Lower leg skin (tissue), 4 donors: ENCODE measurements around the gene NTM. TPM values are rescaled to one million over a fixed set of nuclear protein-coding genes. Genes with fewer than 3 reads are reported as not detected.

Source experiments
- DNase-seq, 2 donors: peaks; one replicate each; pipeline ENCODE4 v3.0.0-alpha.2; 2019; ENCODE audit warnings: low spot score in 2 of 2
- H3K4me3 ChIP-seq: fragments of 200-600 bp; sonication (generic); 2 replicates; pipeline ENCODE4 v1.5.1; 2017; ENCODE audit warnings: mild to moderate bottlenecking, low read depth; ENCODE audit not compliant: poor library complexity, severe bottlenecking
- POLR2A ChIP-seq, 2 donors: fragments of 450-650 bp; IDR thresholded peaks; one replicate each; pipeline ENCODE4 v1.6.1; 2016 to 2017; ENCODE audit warnings: antibody characterized with exemption in 2 of 2, mild to moderate bottlenecking in 1 of 2, moderate library complexity in 1 of 2
- WGBS, 2 donors: methylation state at CpG; one replicate each; pipeline ENCODE4 v1.1.5; 2018; 5-methylcytosine and 5-hydroxymethylcytosine counted together
- intact Hi-C: fragments of 100-400 bp; cut with DNase I; formaldehyde crosslinking; loops from one replicate; pipeline ENCODE4 v1.15.0; 2023; ENCODE audit warnings: low total_unique reads
- total RNA-seq, 4 donors: library from RNA; depleted of rRNA; stranded (reverse); fragments of >200 nt; gene quantifications; one replicate each; pipeline ENCODE4 v1.1.0, GENCODE V29; 2016
- TF ChIP-seq, protein P1 (sequence below), 3 donors: fragments of 450-650 bp; IDR thresholded peaks; one replicate each; pipeline ENCODE4 v1.5.1; 2016; ENCODE audit warnings: antibody characterized with exemption in 3 of 3, mild to moderate bottlenecking in 3 of 3, moderate library complexity in 2 of 3

NTM gene
- total RNA-seq, 4 donors from 2014 or later: 2.8 to 5.7 (median 4.9) TPM

DNA sequence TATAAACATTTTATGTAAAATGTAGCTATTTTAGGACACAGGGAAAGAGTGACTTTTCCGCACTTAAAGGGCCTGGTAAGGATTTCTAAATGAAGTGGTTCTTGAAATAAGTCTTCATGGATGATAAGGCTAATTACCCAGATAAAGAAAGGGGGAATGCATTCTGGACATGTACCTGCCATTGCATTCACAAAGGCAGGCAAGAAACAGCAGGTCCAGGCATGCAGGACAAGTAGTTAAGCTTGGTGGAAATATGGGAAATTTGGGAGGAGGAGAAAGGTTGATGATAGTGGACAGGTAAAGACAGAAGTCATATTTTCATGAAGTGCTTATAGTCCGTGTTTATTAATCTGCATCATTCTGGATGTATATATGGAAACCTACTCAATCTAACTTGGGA, 621.2 kb downstream of the NTM start:
- 88 to 92% methylated on average over 2 of the region's 2 CpGs for WGBS, 2 donors
- intact Hi-C loops: no loop called here
- TF ChIP-seq, protein P1, sequence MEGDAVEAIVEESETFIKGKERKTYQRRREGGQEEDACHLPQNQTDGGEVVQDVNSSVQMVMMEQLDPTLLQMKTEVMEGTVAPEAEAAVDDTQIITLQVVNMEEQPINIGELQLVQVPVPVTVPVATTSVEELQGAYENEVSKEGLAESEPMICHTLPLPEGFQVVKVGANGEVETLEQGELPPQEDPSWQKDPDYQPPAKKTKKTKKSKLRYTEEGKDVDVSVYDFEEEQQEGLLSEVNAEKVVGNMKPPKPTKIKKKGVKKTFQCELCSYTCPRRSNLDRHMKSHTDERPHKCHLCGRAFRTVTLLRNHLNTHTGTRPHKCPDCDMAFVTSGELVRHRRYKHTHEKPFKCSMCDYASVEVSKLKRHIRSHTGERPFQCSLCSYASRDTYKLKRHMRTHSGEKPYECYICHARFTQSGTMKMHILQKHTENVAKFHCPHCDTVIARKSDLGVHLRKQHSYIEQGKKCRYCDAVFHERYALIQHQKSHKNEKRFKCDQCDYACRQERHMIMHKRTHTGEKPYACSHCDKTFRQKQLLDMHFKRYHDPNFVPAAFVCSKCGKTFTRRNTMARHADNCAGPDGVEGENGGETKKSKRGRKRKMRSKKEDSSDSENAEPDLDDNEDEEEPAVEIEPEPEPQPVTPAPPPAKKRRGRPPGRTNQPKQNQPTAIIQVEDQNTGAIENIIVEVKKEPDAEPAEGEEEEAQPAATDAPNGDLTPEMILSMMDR (IDR thresholded peaks at IDR 0.05): no peak
- TF ChIP-seq POLR2A (IDR thresholded peaks at IDR 0.05): no peak
- no peak for DNase-seq
- no peak overlapping the region for H3K4me3 ChIP-seq

GRCh38 chr11:131993246-131993645, 622.8 kb downstream of the NTM start:
- DNase-seq: no peak
- H3K4me3 ChIP-seq: no peak overlapping the region
- WGBS, 2 donors: 81% methylated on average over 2 of the region's 2 CpGs
- intact Hi-C loops: no loop called here
- no peak for TF ChIP-seq POLR2A (IDR thresholded peaks at IDR 0.05)
- TF ChIP-seq, protein P1 (IDR thresholded peaks at IDR 0.05): no peak

- intact Hi-C loops: no loop called here
- no peak for TF ChIP-seq POLR2A (IDR thresholded peaks at IDR 0.05)
- TF ChIP-seq, protein P1 (IDR thresholded peaks at IDR 0.05): no peak
- 29 to 33% methylated on average over 5 of the region's 5 CpGs for WGBS, 2 donors
- DNase-seq: no peak
- no peak overlapping the region for H3K4me3 ChIP-seq
Measured at GRCh38 chr11:131998020-131998419, 627.6 kb downstream of the NTM start.

DNA sequence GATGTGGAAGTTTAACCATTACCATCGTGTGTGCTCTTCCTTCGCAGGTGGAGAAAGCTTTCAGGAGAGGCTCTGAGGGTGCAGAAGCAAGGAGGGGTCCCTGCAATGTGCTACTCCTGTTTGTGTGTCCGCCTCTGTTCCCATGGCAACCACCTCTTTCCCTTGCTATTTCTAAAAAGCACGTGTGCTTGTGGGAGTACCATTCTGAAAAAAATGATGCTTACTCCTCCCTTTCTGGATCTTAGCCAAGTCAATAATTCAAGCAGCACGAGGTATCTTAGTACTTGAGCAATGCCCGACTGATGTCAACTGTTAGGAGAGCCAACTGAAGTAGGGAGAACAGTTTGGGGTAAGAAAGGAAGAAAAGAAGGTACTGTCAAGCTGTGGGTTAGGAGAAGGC, 628.7 kb downstream of the NTM start:
- intact Hi-C loops: no loop called here
- WGBS, 2 donors: 24 to 29% methylated on average over 6 of the region's 6 CpGs
- TF ChIP-seq, protein P1 (IDR thresholded peaks at IDR 0.05): no peak
- no peak for TF ChIP-seq POLR2A (IDR thresholded peaks at IDR 0.05)

GRCh38 chr11:131999955-132000354, 629.5 kb downstream of the NTM start:
- 70 to 73% methylated on average over 1 of the region's 1 CpG for WGBS, 2 donors
- no peak for DNase-seq
- TF ChIP-seq, protein P1 (IDR thresholded peaks at IDR 0.05): no peak
- no peak for TF ChIP-seq POLR2A (IDR thresholded peaks at IDR 0.05)
- intact Hi-C loops: no loop called here
- no peak overlapping the region for H3K4me3 ChIP-seq

More for the DNA sequence above, 628.7 kb downstream of the NTM start:
- no peak overlapping the region for H3K4me3 ChIP-seq
- no peak for DNase-seq

GRCh38 chr11:132005887-132006286, 635.5 kb downstream of the NTM start:
- no peak for DNase-seq
- 80 to 90% methylated on average over 4 of the region's 4 CpGs for WGBS, 2 donors
- H3K4me3 ChIP-seq: no peak overlapping the region
- no peak for TF ChIP-seq POLR2A (IDR thresholded peaks at IDR 0.05)
- TF ChIP-seq, protein P1 (IDR thresholded peaks at IDR 0.05): no peak
- intact Hi-C loops: no loop called here
